ENCODE data around the gene SH3BP5L.

The SH3BP5L gene

GRCh38 chr1:248825136-248825535, 579 bp downstream of the SH3BP5L start:
- no peak for DNase-seq

GRCh38 chr1:248824701-248825100, 1.0 kb downstream of the SH3BP5L start:
- DNase-seq: no peak

- no peak for DNase-seq
These were observed 1.4 kb downstream of the SH3BP5L start for GRCh38 chr1:248824301-248824700.

GRCh38 chr1:248823517-248824001, 2.2 kb downstream of the SH3BP5L start:
- no peak for DNase-seq

- no peak for DNase-seq
These were observed 3.3 kb downstream of the SH3BP5L start for GRCh38 chr1:248822148-248823032.

GRCh38 chr1:248821641-248822040, 4.1 kb downstream of the SH3BP5L start:
- no peak for DNase-seq

- no peak for DNase-seq
These were observed 4.6 kb downstream of the SH3BP5L start for GRCh38 chr1:248821101-248821500.

- DNase-seq: no peak
These were observed 5.6 kb downstream of the SH3BP5L start for GRCh38 chr1:248820041-248820585.

GRCh38 chr1:248818505-248819374, 7.0 kb downstream of the SH3BP5L start:
- no peak for DNase-seq

- no peak for DNase-seq
These were observed 8.7 kb downstream of the SH3BP5L start for GRCh38 chr1:248817065-248817464.

GRCh38 chr1:248816042-248816851, 9.5 kb downstream of the SH3BP5L start:
- DNase-seq: no peak

- no peak for DNase-seq
These were observed 10.2 kb downstream of the SH3BP5L start for GRCh38 chr1:248815407-248816034.

- no peak for DNase-seq
These were observed 11.4 kb downstream of the SH3BP5L start for GRCh38 chr1:248814351-248814750.

GRCh38 chr1:248813546-248813945, 12.2 kb downstream of the SH3BP5L start:
- no peak for DNase-seq

GRCh38 chr1:248812736-248813425, 12.8 kb downstream of the SH3BP5L start:
- no peak for DNase-seq

GRCh38 chr1:248811514-248812490, 13.9 kb downstream of the SH3BP5L start:
- no peak for DNase-seq

- no peak for DNase-seq
These were observed 14.8 kb downstream of the SH3BP5L start for GRCh38 chr1:248810727-248811513.

GRCh38 chr1:248810000-248810726, 15.6 kb downstream of the SH3BP5L start:
- no peak for DNase-seq

Data from stimulated activated CD4-positive, alpha-beta T cell treated with anti-CD3 and anti-CD28 coated beads, Interleukin-4, amount 100 ng/mL, for 1 hour (primary cell).